MM.1S (cell line): ENCODE results near the gene EPHB1.
"Not testable (repeated sequence)": the region's sequence is repeated elsewhere in the genome, so short reads cannot be mapped to it uniquely, and the experiment has no call there.

Source experiments
- EZH2 ChIP-seq: fragments of 300-600 bp; sonication (generic); optimal IDR thresholded peaks from 2 replicates; pipeline ENCODE3; 2017; ENCODE audit warnings: low read depth, mild to moderate bottlenecking, antibody characterized with exemption, low read length, mixed read lengths
- EZH2phosphoT487 ChIP-seq: fragments of 300-600 bp; sonication (generic); IDR thresholded peaks from 2 replicates; pipeline ENCODE4 v1.6.1; 2018; ENCODE audit warnings: antibody characterized with exemption, low read length
- TF ChIP-seq, protein P1 (sequence below): fragments of 300-600 bp; sonication (generic); IDR thresholded peaks from 2 replicates; pipeline ENCODE4 v1.5.1; 2016; ENCODE audit warnings: antibody characterized with exemption, low read length, mixed read lengths

DNA sequence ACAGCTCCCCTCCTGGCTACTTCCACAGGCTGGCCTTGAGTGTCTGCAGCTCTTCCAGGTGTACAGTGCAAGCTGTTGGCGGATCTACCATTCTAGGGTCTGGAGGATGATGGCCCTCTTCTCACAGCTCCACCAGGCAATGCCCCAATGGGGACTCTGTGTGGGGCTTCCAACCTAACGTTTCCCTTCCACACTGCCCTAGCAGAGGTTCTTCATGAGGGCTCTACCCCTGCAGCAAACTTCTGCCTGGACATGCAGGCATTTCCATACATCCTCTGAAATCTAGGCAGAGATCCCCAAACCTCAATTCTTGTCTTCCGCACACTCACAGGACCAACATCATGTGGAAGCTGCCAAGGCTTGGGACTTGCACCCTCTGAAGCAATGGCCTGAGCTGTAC is 438.4 kb downstream of the EPHB1 start:
- TF ChIP-seq, protein P1, sequence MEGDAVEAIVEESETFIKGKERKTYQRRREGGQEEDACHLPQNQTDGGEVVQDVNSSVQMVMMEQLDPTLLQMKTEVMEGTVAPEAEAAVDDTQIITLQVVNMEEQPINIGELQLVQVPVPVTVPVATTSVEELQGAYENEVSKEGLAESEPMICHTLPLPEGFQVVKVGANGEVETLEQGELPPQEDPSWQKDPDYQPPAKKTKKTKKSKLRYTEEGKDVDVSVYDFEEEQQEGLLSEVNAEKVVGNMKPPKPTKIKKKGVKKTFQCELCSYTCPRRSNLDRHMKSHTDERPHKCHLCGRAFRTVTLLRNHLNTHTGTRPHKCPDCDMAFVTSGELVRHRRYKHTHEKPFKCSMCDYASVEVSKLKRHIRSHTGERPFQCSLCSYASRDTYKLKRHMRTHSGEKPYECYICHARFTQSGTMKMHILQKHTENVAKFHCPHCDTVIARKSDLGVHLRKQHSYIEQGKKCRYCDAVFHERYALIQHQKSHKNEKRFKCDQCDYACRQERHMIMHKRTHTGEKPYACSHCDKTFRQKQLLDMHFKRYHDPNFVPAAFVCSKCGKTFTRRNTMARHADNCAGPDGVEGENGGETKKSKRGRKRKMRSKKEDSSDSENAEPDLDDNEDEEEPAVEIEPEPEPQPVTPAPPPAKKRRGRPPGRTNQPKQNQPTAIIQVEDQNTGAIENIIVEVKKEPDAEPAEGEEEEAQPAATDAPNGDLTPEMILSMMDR: not testable (repeated sequence)
- not testable (repeated sequence) for TF ChIP-seq EZH2phosphoT487, EZH2
